Measurements from ENCODE around the gene DIP2C. TPM values are rescaled to one million over a fixed set of nuclear protein-coding genes. Genes with fewer than 3 reads are reported as not detected.

The DIP2C gene
- polyA plus RNA-seq, 1 of the 3 experiments (the other 2 are of a cell fraction): 8.7 TPM

DNA sequence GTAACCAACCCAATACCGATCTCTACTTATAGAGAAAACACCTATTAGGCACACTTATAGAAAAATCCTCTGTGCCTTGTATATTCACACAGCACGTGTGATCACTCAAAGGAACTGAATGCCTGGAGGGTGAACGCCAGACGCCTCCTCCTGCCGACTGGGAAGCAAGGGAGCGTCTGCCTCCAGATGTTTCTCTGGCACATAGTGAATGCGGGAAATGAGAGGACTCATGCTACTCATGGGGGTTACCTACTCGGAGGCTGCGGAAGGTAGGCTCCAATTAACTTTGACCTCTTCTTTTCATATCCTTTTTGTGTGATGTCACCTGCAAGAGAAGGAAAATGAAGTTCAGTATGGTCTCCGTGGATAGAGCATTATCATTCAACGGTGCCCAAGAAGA is 203.3 kb downstream of the DIP2C start:
- Histone ChIP-seq H3K79me2 (ENCODE audit: insufficient read depth) (peaks cover 33% of the 10 kb centered on the region), H3K9me2 (no peaks in the 10 kb centered on the region), H3K4me1 (ENCODE audit: control insufficient read depth in 1 of 2, insufficient read depth in 2 of 2, low read depth in 1 of 2, low read length in 1 of 2) (peaks cover 0 to 28% of the 10 kb centered on the region in 2 experiments; a peak in 1 of 4 replicates), H3K27ac (ENCODE audit: low read depth in 2 of 2, low read length in 1 of 2) (no peak overlapping the region), H3K4me2 (no peak overlapping the region), H3F3A (replicated peaks; ENCODE audit: insufficient read depth) (no peaks in the 10 kb centered on the region), H3K9me3 (no peaks in the 10 kb centered on the region), H3K9ac (no peak overlapping the region), H3K36me3 (replicated peaks in 1 of 2; ENCODE audit: control insufficient read depth in 1 of 2, insufficient read depth in 2 of 2, low read length in 1 of 2) (peaks cover 0 to 13% of the 10 kb centered on the region in 2 experiments), H2AFZ (ENCODE audit: low read depth) (no peak overlapping the region), H4K20me1 (ENCODE audit: insufficient read depth) (peaks cover 21% of the 10 kb centered on the region), H3K27me3 (ENCODE audit: insufficient read depth) (no peaks in the 10 kb centered on the region), H3K4me3 (ENCODE audit: low read depth in 2 of 2, low read length in 1 of 2) (no peak overlapping the region)
- DNase-seq: peak; percentile 70
- CTCF ChIA-PET: interaction anchor here (1.1 kb wide), 1 partner anchor 303 kb away, joined by 3 read pairs; no protein-coding TSS in a partner anchor
- no peak for TF ChIP-seq CTCF (IDR thresholded peaks at IDR 0.05)
- TF ChIP-seq RXRA (IDR thresholded peaks at IDR 0.05; ENCODE audit: borderline replicate concordance, low read depth): no peak
- TF ChIP-seq MXI1 (IDR thresholded peaks at IDR 0.05; ENCODE audit: low read depth, low read length): peak; percentile 39; the same call in 1 of the 2 replicates
- POLR2A ChIA-PET: no interaction called here
- 72% methylated on average over 11 of the region's 11 CpGs for WGBS (ENCODE audit: low lambda C conversion rate)

- Histone ChIP-seq H3K27me3 (ENCODE audit: insufficient read depth) (no peaks in the 10 kb centered on the region), H3K9me2 (no peaks in the 10 kb centered on the region), H3F3A (replicated peaks; ENCODE audit: insufficient read depth) (no peaks in the 10 kb centered on the region), H3K27ac (ENCODE audit: low read depth in 2 of 2, low read length in 1 of 2) (no peak overlapping the region), H3K36me3 (replicated peaks in 1 of 2; ENCODE audit: control insufficient read depth in 1 of 2, insufficient read depth in 2 of 2, low read length in 1 of 2) (peaks cover 0 to 13% of the 10 kb centered on the region in 2 experiments), H3K9me3 (no peaks in the 10 kb centered on the region), H3K4me2 (no peak overlapping the region), H3K9ac (no peak overlapping the region), H4K20me1 (ENCODE audit: insufficient read depth) (peaks cover 17% of the 10 kb centered on the region), H2AFZ (ENCODE audit: low read depth) (no peak overlapping the region), H3K4me3 (ENCODE audit: low read depth in 2 of 2, low read length in 1 of 2) (no peak overlapping the region), H3K79me2 (ENCODE audit: insufficient read depth) (peaks cover 30% of the 10 kb centered on the region), H3K4me1 (ENCODE audit: control insufficient read depth in 1 of 2, insufficient read depth in 2 of 2, low read depth in 1 of 2, low read length in 1 of 2) (peaks cover 0 to 28% of the 10 kb centered on the region in 2 experiments; a peak in 1 of 4 replicates)
- ChIA-PET CTCF (interaction anchor here (0.5 to 1.1 kb wide), 2 partner anchors 13 to 304 kb away, joined by 3 read pairs; no protein-coding TSS in a partner anchor), POLR2A (no interaction called here)
- no peak for DNase-seq
- WGBS (ENCODE audit: low lambda C conversion rate): 94% methylated on average over 7 of the region's 7 CpGs
- TF ChIP-seq FOXJ3 (CRISPR knock-in tag; IDR thresholded peaks at IDR 0.05): no peak
- TF ChIP-seq USF2 (IDR thresholded peaks at IDR 0.05; ENCODE audit: borderline replicate concordance, low read depth, low read length): no peak
- TF ChIP-seq RXRA (IDR thresholded peaks at IDR 0.05; ENCODE audit: borderline replicate concordance, low read depth): no peak
- TF ChIP-seq, protein P1, sequence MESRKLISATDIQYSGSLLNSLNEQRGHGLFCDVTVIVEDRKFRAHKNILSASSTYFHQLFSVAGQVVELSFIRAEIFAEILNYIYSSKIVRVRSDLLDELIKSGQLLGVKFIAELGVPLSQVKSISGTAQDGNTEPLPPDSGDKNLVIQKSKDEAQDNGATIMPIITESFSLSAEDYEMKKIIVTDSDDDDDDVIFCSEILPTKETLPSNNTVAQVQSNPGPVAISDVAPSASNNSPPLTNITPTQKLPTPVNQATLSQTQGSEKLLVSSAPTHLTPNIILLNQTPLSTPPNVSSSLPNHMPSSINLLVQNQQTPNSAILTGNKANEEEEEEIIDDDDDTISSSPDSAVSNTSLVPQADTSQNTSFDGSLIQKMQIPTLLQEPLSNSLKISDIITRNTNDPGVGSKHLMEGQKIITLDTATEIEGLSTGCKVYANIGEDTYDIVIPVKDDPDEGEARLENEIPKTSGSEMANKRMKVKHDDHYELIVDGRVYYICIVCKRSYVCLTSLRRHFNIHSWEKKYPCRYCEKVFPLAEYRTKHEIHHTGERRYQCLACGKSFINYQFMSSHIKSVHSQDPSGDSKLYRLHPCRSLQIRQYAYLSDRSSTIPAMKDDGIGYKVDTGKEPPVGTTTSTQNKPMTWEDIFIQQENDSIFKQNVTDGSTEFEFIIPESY (IDR thresholded peaks at IDR 0.05; ENCODE audit: borderline replicate concordance, low read depth): no peak
- TF ChIP-seq JUND (IDR thresholded peaks at IDR 0.05): no peak
- no peak for TF ChIP-seq MAX (IDR thresholded peaks at IDR 0.05; ENCODE audit: low read depth)
- no peak for TF ChIP-seq NRF1 (IDR thresholded peaks at IDR 0.05; ENCODE audit: low read depth, low read length)
- no peak for TF ChIP-seq TEAD4 (IDR thresholded peaks at IDR 0.05; ENCODE audit: borderline replicate concordance, insufficient read depth)
Observed at GRCh38 chr10:485776-486175, 203.7 kb downstream of the DIP2C start.
